HG03196 (cell line): ENCODE results near the gene MFAP1.
"Not testable (repeated sequence)": the region's sequence is repeated elsewhere in the genome, so short reads cannot be mapped to it uniquely, and the experiment has no call there.

Experiments used
- ATAC-seq: cut with Tn5 transposase; IDR thresholded peaks from one replicate; pipeline ENCODE4 v1.9.1; 2021; ENCODE audit not compliant: unreplicated experiment

MFAP1 gene

GRCh38 chr15:43824302-43825246 is at the start of gene MFAP1:
Gene MFAP1 (minus strand): TSS chr15:43824690. CDS start chr15:43824569, 121 bp downstream.
- peak; percentile 63 for ATAC-seq

- ATAC-seq: no peak
These were observed 49.2 kb upstream of the MFAP1 start for GRCh38 chr15:43873651-43874050.

- no peak for ATAC-seq
These were observed 48.0 kb upstream of the MFAP1 start for GRCh38 chr15:43872416-43873020.

- ATAC-seq: no peak
These were observed 47.3 kb upstream of the MFAP1 start for GRCh38 chr15:43871835-43872234.

GRCh38 chr15:43868406-43868805 is 43.9 kb upstream of the MFAP1 start:
- no peak for ATAC-seq

GRCh38 chr15:43867096-43867495 is 42.6 kb upstream of the MFAP1 start:
- no peak for ATAC-seq

- ATAC-seq: not testable (repeated sequence)
These were observed 42.1 kb upstream of the MFAP1 start for GRCh38 chr15:43866636-43867035.

- ATAC-seq: no peak
These were observed 35.1 kb upstream of the MFAP1 start for GRCh38 chr15:43859546-43859945.

- no peak for ATAC-seq
These were observed 30.3 kb upstream of the MFAP1 start for GRCh38 chr15:43854801-43855200.

GRCh38 chr15:43852607-43853006 is 28.1 kb upstream of the MFAP1 start:
- no peak for ATAC-seq

- no peak for ATAC-seq
These were observed 26.8 kb upstream of the MFAP1 start for GRCh38 chr15:43851251-43851650.

GRCh38 chr15:43845421-43845820 is 20.9 kb upstream of the MFAP1 start:
- no peak for ATAC-seq

- ATAC-seq: not testable (repeated sequence)
These were observed 8.0 kb upstream of the MFAP1 start for GRCh38 chr15:43832485-43832884.

GRCh38 chr15:43831519-43832052 is 7.1 kb upstream of the MFAP1 start:
- not testable (repeated sequence) for ATAC-seq

GRCh38 chr15:43830691-43831275 is 6.3 kb upstream of the MFAP1 start:
- ATAC-seq: not testable (repeated sequence)

GRCh38 chr15:43829951-43830540 is 5.6 kb upstream of the MFAP1 start:
- ATAC-seq: not testable (repeated sequence)

GRCh38 chr15:43828061-43828657 is 3.7 kb upstream of the MFAP1 start:
- no peak for ATAC-seq

- peak; percentile 64 for ATAC-seq
These were observed 2.2 kb upstream of the MFAP1 start, which contains the start of gene WDR76 for GRCh38 chr15:43826508-43827341. Gene WDR76 (plus strand): TSS chr15:43827002. CDS start chr15:43827033, 31 bp downstream.

GRCh38 chr15:43826029-43826507 is 1.6 kb upstream of the MFAP1 start:
- no peak for ATAC-seq

GRCh38 chr15:43825305-43825704 is 815 bp upstream of the MFAP1 start:
- ATAC-seq: not testable (repeated sequence)
